COLO668 (cell line): Measurements from ENCODE around the gene KCNH8.

ENCODE experiments used
- DNase-seq: peaks from one replicate; lab custom pipeline; 2025; ENCODE audit not compliant: unreplicated experiment; lab: John Stamatoyannopoulos, UW

The KCNH8 gene

GRCh38 chr3:19363071-19363470 is 214.8 kb downstream of the KCNH8 start:
- no peak for DNase-seq

GRCh38 chr3:19364148-19364547 is 215.8 kb downstream of the KCNH8 start:
- no peak for DNase-seq

- no peak for DNase-seq
Observed at GRCh38 chr3:19365471-19365870, 217.2 kb downstream of the KCNH8 start.

GRCh38 chr3:19384868-19385267 is 236.6 kb downstream of the KCNH8 start:
- no peak for DNase-seq

- DNase-seq = no peak
Observed at GRCh38 chr3:19392150-19392549, 243.8 kb downstream of the KCNH8 start.

GRCh38 chr3:19394946-19395345 is 246.6 kb downstream of the KCNH8 start:
- DNase-seq = no peak

- no peak for DNase-seq
Observed at GRCh38 chr3:19396726-19397125, 248.4 kb downstream of the KCNH8 start.

- no peak for DNase-seq
Observed at GRCh38 chr3:19399356-19399755, 251.0 kb downstream of the KCNH8 start.

- DNase-seq = no peak
Observed at GRCh38 chr3:19399836-19400235, 251.5 kb downstream of the KCNH8 start.

GRCh38 chr3:19420159-19420558 is 271.8 kb downstream of the KCNH8 start:
- no peak for DNase-seq

- DNase-seq = no peak
Observed at GRCh38 chr3:19425825-19426224, 277.5 kb downstream of the KCNH8 start.

- no peak for DNase-seq
Observed at GRCh38 chr3:19427422-19428149, 279.3 kb downstream of the KCNH8 start.

GRCh38 chr3:19428729-19429128 is 280.4 kb downstream of the KCNH8 start:
- DNase-seq = no peak

- no peak for DNase-seq
Observed at GRCh38 chr3:19432669-19433068, 284.4 kb downstream of the KCNH8 start.

GRCh38 chr3:19436746-19437145 is 288.4 kb downstream of the KCNH8 start:
- no peak for DNase-seq

GRCh38 chr3:19439944-19440343 is 291.6 kb downstream of the KCNH8 start:
- no peak for DNase-seq

GRCh38 chr3:19446138-19446537 is 297.8 kb downstream of the KCNH8 start:
- no peak for DNase-seq

GRCh38 chr3:19446687-19447086 is 298.4 kb downstream of the KCNH8 start:
- no peak for DNase-seq

GRCh38 chr3:19455546-19455945 is 307.2 kb downstream of the KCNH8 start:
- DNase-seq = no peak

- DNase-seq = no peak
Observed at GRCh38 chr3:19456738-19457137, 308.4 kb downstream of the KCNH8 start.

- DNase-seq = no peak
Observed at GRCh38 chr3:19457449-19457848, 309.1 kb downstream of the KCNH8 start.

GRCh38 chr3:19467761-19468160 is 319.5 kb downstream of the KCNH8 start:
- no peak for DNase-seq

- DNase-seq = no peak
Observed at GRCh38 chr3:19471138-19471537, 322.8 kb downstream of the KCNH8 start.
